Measurements from ENCODE around the gene TSPAN14.

Gene TSPAN14

GRCh38 chr10:80491251-80492102 lies 37.4 kb downstream of the TSPAN14 start:
- DNase-seq, result no peak

DNA sequence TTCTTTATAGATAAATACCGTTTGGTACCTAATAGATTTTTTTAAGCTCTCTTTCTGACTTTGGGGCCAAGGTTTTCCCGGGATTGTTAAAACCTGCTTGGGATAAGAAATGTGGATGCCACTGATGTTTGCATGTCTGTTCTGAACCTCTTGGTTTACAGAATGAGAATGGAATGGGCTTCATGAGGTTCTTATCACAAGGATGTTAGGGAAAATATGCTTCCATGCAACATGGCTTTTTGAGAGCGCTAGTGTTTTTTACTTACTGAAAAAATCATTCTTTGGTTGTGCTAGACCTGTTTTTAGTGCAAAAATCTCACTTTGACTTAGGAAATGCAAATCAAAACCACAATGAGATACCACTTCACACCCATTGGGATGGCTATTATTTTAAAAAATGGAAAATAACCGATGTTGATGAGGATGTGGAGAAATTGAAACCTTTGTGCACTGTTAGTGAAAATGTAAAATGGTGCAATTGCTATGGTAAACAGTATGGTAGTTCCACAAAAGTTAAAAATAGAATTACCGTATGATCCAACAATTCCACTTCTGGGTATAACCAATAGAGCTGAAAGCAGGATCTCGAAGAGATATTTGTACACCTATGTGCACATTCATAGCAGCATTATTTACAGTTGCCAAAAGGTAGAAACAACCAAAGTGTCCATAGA lies 38.9 kb downstream of the TSPAN14 start:
- no peak for DNase-seq

DNA sequence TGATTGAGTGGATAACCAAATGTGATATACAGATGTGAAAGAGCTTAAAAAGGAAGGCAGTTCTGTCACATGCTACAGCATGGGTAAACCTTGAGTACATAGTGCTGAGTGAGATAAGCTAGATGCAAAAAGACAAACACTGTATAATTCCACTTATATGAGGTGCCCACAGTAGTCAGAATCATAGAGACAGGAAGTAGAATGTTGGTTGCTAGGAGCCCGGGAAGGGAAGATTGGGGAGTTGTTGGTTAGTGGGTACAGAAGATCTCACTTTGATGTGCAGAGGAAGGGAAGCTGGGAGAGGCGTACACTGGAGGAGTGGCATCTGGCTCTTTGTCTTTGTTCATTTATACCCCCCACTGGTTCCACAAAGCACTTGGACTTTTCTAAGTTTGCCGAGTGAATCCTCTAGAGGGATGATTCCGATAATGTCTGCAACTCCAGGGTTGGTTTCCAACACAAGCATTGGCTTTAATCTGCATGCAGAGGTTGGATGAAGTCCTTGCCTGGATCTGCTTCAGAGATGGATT lies 39.5 kb downstream of the TSPAN14 start:
- DNase-seq, result no peak

DNA sequence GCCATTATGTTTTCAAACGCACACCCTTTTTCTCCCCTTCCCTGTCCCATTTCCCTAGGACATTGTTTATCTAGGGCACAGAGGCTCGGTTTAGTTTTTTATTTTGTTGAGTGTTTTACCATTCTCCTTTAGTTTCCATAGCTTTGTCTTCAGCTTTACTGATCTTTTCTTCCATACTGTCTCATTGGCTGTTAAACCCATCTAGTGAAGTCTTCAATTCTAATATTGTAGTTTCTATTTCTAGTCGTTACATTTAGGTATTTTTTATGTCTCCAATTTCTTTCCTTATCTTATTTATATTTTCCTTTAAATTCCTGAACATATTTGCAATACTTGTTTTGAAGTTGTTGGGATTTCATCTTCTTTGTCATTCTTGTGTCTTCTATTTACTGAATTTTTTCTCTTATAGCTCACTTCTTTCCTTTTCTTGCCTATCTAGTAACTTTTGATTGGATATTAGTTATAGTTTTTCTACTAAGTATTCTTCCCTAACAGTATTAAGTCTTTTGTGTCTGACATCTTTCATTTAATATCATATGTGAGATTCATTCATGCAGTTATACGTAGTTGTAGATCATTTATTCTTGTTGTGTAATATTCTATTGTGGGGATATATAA lies 42.6 kb downstream of the TSPAN14 start:
- no peak for DNase-seq

- no peak for DNase-seq
These were observed 43.3 kb downstream of the TSPAN14 start for GRCh38 chr10:80497187-80498077.

- no peak for DNase-seq
These were observed 44.1 kb downstream of the TSPAN14 start for GRCh38 chr10:80498078-80498832.

- DNase-seq, result peak; percentile 56 to 60
These were observed 45.0 kb downstream of the TSPAN14 start for GRCh38 chr10:80498833-80499741.

DNA sequence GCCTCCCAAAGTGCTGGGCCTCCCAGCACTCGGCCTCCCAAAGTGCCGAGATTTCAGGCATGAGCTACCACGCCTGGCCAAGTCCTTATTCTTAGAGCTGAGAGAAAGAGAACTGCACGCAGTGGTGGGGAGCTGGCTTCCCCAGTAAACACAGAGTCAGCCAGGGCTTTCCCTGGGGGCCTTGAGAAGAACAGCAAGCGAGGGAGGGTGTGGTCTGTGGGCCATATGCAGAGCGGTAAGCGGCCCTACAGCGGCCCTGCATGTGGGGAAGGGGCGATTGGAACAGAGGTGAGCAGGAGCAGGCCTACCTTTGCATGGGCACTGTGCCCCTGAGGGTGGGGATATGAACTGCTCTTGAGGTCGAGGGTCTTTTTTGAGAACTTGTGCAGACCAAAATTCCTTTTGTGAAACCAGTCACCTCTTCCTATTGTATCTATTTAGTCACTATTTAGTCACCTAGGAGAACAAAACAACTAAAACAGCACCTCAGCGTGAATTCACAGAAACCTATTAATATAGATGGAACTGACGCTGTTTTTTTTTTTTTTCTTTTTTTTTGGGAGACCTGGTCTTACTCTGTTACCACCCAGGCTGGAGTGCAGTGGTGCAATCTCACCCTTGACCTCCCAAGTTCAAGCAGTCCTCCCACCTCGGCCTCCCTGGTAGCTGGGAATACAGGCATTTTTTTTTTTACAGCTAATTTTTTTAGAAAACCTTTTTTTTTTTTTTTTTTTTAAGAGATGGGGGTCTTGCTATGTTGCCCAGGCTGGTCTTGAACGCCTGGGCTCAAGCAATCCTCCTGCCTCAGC lies 46.7 kb downstream of the TSPAN14 start:
- DNase-seq, result peak in 1 of 2 experiments; percentile 19

DNA sequence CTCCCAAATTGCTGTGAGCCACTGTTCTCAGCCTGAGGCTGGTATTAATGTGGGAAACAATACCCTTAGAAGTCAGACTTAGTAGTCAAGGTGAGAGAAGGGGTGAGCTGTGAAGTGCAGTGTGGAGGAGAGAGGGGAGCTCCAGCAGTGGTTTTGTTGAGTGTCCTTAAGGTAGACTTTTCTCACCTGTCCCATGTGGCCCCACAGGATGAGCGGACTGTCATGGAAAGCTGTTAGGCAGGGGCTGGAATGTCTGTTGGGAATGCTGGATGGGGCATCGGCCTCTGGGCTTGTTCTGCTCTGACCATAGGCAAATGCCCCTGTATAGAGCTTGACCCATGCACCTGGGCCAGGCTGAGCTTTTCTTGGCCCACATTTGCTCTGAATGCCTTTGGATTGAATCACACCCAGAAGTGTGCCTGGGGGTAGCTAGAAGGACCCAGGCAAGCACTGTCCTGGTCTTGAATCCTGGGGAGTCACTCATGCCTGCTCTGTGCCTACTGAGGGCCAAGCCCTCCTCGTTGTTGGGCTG lies 47.3 kb downstream of the TSPAN14 start:
- no peak for DNase-seq

DNA sequence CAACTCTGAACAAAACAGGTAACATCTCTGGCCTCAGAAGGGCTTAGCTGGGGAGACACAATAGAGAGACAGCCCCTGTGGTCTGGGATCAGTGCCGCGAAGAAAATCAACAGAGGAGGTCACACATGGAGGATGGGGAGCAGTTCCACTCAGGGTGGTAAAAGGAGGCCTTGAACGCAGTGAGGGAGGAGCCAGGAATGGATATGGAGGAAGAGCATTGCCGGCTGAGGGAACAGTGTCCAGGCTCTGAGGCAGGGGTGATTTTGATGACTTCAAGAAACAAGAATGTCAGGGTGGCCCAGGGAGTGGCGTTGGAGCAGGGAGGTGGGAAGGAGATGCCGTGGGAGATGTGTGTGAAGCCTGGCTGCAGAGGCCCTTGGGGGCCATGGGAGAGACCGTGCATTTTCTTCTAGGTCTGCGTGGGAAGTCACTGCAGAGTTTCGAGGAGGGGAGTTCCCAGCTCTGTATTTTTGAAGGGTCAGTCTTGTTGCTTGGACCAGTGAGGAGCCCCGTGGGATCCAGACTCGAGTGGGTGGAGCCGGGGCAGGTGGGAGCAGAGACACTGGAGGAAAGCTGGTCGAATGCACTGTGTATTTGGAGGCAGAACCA lies 47.9 kb downstream of the TSPAN14 start:
- no peak for DNase-seq

DNA sequence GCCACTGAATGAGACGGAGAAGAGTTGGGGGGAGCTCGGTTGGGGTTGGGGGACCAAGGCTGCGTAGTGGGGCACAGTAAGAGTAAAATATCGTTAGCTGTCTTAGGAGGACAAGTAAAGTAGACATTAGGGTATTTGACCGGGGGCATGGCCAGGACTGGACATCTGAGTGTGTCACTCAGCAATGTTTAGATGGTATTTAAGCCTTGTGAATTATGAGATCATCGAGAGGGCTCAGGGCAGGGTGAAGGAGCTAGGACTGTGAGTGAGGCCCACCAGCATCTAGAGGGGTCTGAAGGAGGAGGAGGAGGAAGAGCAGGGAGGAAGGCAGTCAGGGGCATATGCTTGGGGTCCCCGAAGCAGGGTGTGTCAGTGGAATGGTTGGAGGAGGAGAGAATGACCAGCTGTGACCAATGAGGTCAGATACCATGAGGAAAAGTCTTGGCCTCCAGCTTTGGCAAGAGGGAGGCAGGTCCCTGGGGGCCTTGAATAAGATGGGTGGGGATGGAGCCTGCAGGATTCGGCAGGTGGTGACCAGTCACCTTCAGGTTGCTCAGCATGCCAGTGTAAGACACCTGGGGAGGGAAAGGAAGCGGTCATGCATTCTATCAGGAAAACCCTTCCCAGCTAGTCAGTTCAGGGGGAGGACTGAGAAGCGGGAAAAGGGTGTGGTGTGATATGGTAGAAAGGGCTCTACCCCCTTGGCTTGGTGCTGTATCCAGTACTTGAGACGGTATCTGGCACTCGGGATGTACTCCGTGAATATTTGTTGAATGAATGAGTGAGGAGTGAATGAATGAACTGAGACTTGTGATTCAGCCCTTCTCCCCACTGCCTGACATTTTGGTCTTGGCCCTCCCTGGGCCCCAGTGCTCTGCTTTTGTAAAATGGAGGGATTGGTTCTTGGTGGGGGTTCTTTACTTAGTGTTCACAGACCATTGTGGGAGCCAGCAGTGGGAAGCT lies 48.8 kb downstream of the TSPAN14 start:
- no peak for DNase-seq

DNA sequence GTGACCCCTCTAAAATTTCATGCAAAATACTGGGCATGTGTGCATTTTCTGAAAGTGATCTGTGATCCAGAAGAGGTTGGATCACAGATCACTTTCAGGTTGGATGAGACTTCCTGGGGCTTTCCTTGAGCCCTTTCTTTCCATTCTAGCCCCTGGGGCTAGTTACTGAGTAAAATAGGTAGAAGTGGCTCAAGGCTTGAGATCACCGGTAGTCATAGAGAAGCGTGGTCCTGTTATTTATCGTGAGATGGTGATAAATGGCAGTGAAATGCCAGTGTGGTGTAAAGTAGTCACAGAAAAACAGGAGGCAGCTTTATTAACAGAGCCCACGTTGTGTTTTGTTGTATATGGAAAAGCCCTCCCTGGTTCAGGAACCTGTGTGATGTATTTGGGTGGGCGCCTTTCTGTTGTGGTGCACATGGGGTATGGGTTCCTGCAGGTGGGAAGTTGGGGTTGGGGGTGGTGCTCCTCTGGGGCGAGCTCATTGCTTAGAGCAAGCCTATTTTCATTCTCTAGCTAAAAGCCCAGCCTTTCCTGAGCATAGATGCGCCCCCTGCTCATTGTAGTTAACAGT lies 49.6 kb downstream of the TSPAN14 start:
- no peak for DNase-seq

DNA sequence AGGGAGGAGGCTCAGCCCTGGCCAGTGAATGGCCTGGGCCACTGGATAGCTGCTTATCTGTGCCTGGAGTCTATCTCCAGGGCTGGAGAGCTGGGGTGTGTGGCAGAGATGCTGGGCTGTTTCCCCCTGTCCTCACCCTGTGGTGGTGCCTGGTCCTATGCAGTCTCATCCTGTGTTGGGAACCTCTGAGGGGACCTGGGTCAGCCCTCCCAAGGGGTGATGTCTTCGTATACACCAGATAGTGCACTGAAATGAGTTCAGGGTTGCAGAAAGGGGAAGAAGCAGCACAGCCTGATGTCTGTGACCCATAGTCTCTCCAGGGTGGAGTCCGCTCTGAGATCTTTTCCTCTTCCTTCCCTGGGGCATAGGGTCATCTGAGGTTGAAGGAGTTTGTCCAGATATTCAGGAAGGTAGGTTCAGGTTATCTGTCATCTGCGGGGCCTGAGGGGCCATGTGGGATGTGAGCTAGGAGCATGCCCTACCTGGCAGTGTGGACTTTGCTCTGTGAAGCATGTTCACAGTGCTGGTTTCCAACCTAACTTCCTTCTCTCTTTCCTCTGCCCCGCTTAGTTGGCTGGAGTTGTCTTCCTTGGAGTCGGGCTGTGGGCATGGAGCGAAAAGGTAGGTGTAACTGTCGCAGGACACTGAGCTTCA lies 50.2 kb downstream of the TSPAN14 start:
- no peak for DNase-seq

GRCh38 chr10:80504897-80505465 lies 50.9 kb downstream of the TSPAN14 start:
- DNase-seq, result no peak

GRCh38 chr10:80506189-80506575 lies 52.1 kb downstream of the TSPAN14 start:
- no peak for DNase-seq

- DNase-seq, result no peak
These were observed 52.9 kb downstream of the TSPAN14 start for GRCh38 chr10:80506836-80507487.
